ENCODE data around the gene ZFAND6.

Gene ZFAND6

GRCh38 chr15:80159811-80160569, 100.5 kb downstream of the ZFAND6 start:
- H3K9me3 ChIP-seq (ENCODE audit: control insufficient read depth, low read length) = no peaks in the 10 kb centered on the region
- peaks cover 44% of the 10 kb centered on the region for H3K4me1 ChIP-seq (ENCODE audit: control insufficient read depth, insufficient read depth, low read length)
- peaks cover 57% of the 10 kb centered on the region for H3K36me3 ChIP-seq (ENCODE audit: control insufficient read depth, insufficient read depth, low read length, severe bottlenecking)
- no peak for DNase-seq (ENCODE audit: low read depth)
- no peak overlapping the region for H3K4me3 ChIP-seq (ENCODE audit: low read length)
- peak overlapping the region; percentile 74 for H3K9ac ChIP-seq (ENCODE audit: low read length)
- H3K27me3 ChIP-seq (replicated peaks; ENCODE audit: control insufficient read depth, insufficient read depth, low read length) = no peaks in the 10 kb centered on the region

GRCh38 chr15:80160570-80161156, 101.2 kb downstream of the ZFAND6 start:
- Histone ChIP-seq H3K4me3 (ENCODE audit: low read length) (peak overlapping the region; percentile 27), H3K9me3 (ENCODE audit: control insufficient read depth, low read length) (no peaks in the 10 kb centered on the region), H3K36me3 (ENCODE audit: control insufficient read depth, insufficient read depth, low read length, severe bottlenecking) (peaks cover 57% of the 10 kb centered on the region), H3K27me3 (replicated peaks; ENCODE audit: control insufficient read depth, insufficient read depth, low read length) (no peaks in the 10 kb centered on the region), H3K9ac (ENCODE audit: low read length) (peak overlapping the region; percentile 74), H3K4me1 (ENCODE audit: control insufficient read depth, insufficient read depth, low read length) (peaks cover 38% of the 10 kb centered on the region)
- peak; percentile 82 for DNase-seq (ENCODE audit: low read depth)

GRCh38 chr15:80161468-80162016, 102.1 kb downstream of the ZFAND6 start:
- peak overlapping the region; percentile 27 for H3K4me3 ChIP-seq (ENCODE audit: low read length)
- H3K4me1 ChIP-seq (ENCODE audit: control insufficient read depth, insufficient read depth, low read length) = peaks cover 35% of the 10 kb centered on the region
- no peaks in the 10 kb centered on the region for H3K9me3 ChIP-seq (ENCODE audit: control insufficient read depth, low read length)
- H3K36me3 ChIP-seq (ENCODE audit: control insufficient read depth, insufficient read depth, low read length, severe bottlenecking) = peaks cover 57% of the 10 kb centered on the region
- no peak for DNase-seq (ENCODE audit: low read depth)
- H3K9ac ChIP-seq (ENCODE audit: low read length) = peak overlapping the region; percentile 74
- H3K27me3 ChIP-seq (replicated peaks; ENCODE audit: control insufficient read depth, insufficient read depth, low read length) = no peaks in the 10 kb centered on the region

GRCh38 chr15:80162059-80162554, 102.6 kb downstream of the ZFAND6 start:
- Histone ChIP-seq H3K4me1 (ENCODE audit: control insufficient read depth, insufficient read depth, low read length) (peaks cover 35% of the 10 kb centered on the region), H3K27me3 (replicated peaks; ENCODE audit: control insufficient read depth, insufficient read depth, low read length) (no peaks in the 10 kb centered on the region), H3K4me3 (ENCODE audit: low read length) (peak overlapping the region; percentile 27), H3K36me3 (ENCODE audit: control insufficient read depth, insufficient read depth, low read length, severe bottlenecking) (peaks cover 57% of the 10 kb centered on the region), H3K9me3 (ENCODE audit: control insufficient read depth, low read length) (no peaks in the 10 kb centered on the region), H3K9ac (ENCODE audit: low read length) (peak overlapping the region; percentile 74)
- peak; percentile 69 for DNase-seq (ENCODE audit: low read depth)

GRCh38 chr15:80163217-80163616, 103.7 kb downstream of the ZFAND6 start:
- H3K27me3 ChIP-seq (replicated peaks; ENCODE audit: control insufficient read depth, insufficient read depth, low read length) = no peaks in the 10 kb centered on the region
- DNase-seq (ENCODE audit: low read depth) = no peak
- peaks cover 35% of the 10 kb centered on the region for H3K4me1 ChIP-seq (ENCODE audit: control insufficient read depth, insufficient read depth, low read length)
- peaks cover 56% of the 10 kb centered on the region for H3K36me3 ChIP-seq (ENCODE audit: control insufficient read depth, insufficient read depth, low read length, severe bottlenecking)
- no peak overlapping the region for H3K4me3 ChIP-seq (ENCODE audit: low read length)
- no peak overlapping the region for H3K9ac ChIP-seq (ENCODE audit: low read length)
- no peaks in the 10 kb centered on the region for H3K9me3 ChIP-seq (ENCODE audit: control insufficient read depth, low read length)

- no peaks in the 10 kb centered on the region for H3K27me3 ChIP-seq (replicated peaks; ENCODE audit: control insufficient read depth, insufficient read depth, low read length)
- H3K9me3 ChIP-seq (ENCODE audit: control insufficient read depth, low read length) = no peaks in the 10 kb centered on the region
- H3K4me3 ChIP-seq (ENCODE audit: low read length) = no peak overlapping the region
- peaks cover 35% of the 10 kb centered on the region for H3K4me1 ChIP-seq (ENCODE audit: control insufficient read depth, insufficient read depth, low read length)
- no peak for DNase-seq (ENCODE audit: low read depth)
- H3K9ac ChIP-seq (ENCODE audit: low read length) = no peak overlapping the region
- peaks cover 57% of the 10 kb centered on the region for H3K36me3 ChIP-seq (ENCODE audit: control insufficient read depth, insufficient read depth, low read length, severe bottlenecking)
These were observed 104.4 kb downstream of the ZFAND6 start for GRCh38 chr15:80163897-80164296.

- H3K4me1 ChIP-seq (ENCODE audit: control insufficient read depth, insufficient read depth, low read length) = peaks cover 16% of the 10 kb centered on the region
- H3K9me3 ChIP-seq (ENCODE audit: control insufficient read depth, low read length) = no peaks in the 10 kb centered on the region
- DNase-seq (ENCODE audit: low read depth) = no peak
- no peak overlapping the region for H3K4me3 ChIP-seq (ENCODE audit: low read length)
- no peaks in the 10 kb centered on the region for H3K27me3 ChIP-seq (replicated peaks; ENCODE audit: control insufficient read depth, insufficient read depth, low read length)
- H3K9ac ChIP-seq (ENCODE audit: low read length) = no peak overlapping the region
- peaks cover 33% of the 10 kb centered on the region for H3K36me3 ChIP-seq (ENCODE audit: control insufficient read depth, insufficient read depth, low read length, severe bottlenecking)
These were observed 108.5 kb downstream of the ZFAND6 start for GRCh38 chr15:80167936-80168335.

GRCh38 chr15:80168421-80168820, 108.9 kb downstream of the ZFAND6 start:
- Histone ChIP-seq H3K27me3 (replicated peaks; ENCODE audit: control insufficient read depth, insufficient read depth, low read length) (no peaks in the 10 kb centered on the region), H3K9ac (ENCODE audit: low read length) (no peak overlapping the region), H3K9me3 (ENCODE audit: control insufficient read depth, low read length) (no peaks in the 10 kb centered on the region), H3K36me3 (ENCODE audit: control insufficient read depth, insufficient read depth, low read length, severe bottlenecking) (peaks cover 29% of the 10 kb centered on the region), H3K4me1 (ENCODE audit: control insufficient read depth, insufficient read depth, low read length) (peaks cover 21% of the 10 kb centered on the region), H3K4me3 (ENCODE audit: low read length) (no peak overlapping the region)
- DNase-seq (ENCODE audit: low read depth) = no peak

- Histone ChIP-seq H3K36me3 (ENCODE audit: control insufficient read depth, insufficient read depth, low read length, severe bottlenecking) (peaks cover 15% of the 10 kb centered on the region), H3K27me3 (replicated peaks; ENCODE audit: control insufficient read depth, insufficient read depth, low read length) (no peaks in the 10 kb centered on the region), H3K4me3 (ENCODE audit: low read length) (no peak overlapping the region), H3K4me1 (ENCODE audit: control insufficient read depth, insufficient read depth, low read length) (peaks cover 35% of the 10 kb centered on the region), H3K9ac (ENCODE audit: low read length) (no peak overlapping the region), H3K9me3 (ENCODE audit: control insufficient read depth, low read length) (no peaks in the 10 kb centered on the region)
- no peak for DNase-seq (ENCODE audit: low read depth)
These were observed 110.4 kb downstream of the ZFAND6 start for GRCh38 chr15:80169768-80170357.

DNA sequence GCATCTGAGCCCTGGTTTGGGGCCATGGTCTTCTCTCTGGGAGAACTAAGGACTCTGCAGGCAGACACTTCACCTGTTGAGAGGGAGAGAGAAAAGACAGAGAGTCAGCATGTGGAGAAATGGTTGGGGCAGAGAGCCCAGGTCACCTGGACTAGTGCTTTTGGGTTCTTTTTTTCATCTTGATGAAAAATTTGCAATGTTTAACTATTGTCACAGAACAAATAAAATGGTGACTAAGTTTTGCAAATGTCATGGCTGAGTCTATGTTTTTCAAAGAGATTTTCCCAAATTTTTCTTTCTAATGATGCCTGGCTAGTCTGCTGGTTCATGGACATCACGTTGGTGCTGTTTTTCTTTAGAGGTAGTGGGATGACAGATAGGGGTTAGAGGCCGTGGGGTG, 111.1 kb downstream of the ZFAND6 start:
- H3K36me3 ChIP-seq (ENCODE audit: control insufficient read depth, insufficient read depth, low read length, severe bottlenecking) = peaks cover 22% of the 10 kb centered on the region
- peaks cover 39% of the 10 kb centered on the region for H3K4me1 ChIP-seq (ENCODE audit: control insufficient read depth, insufficient read depth, low read length)
- no peaks in the 10 kb centered on the region for H3K9me3 ChIP-seq (ENCODE audit: control insufficient read depth, low read length)
- H3K27me3 ChIP-seq (replicated peaks; ENCODE audit: control insufficient read depth, insufficient read depth, low read length) = no peaks in the 10 kb centered on the region
- no peak overlapping the region for H3K4me3 ChIP-seq (ENCODE audit: low read length)
- H3K9ac ChIP-seq (ENCODE audit: low read length) = no peak overlapping the region
- DNase-seq (ENCODE audit: low read depth) = no peak

DNA sequence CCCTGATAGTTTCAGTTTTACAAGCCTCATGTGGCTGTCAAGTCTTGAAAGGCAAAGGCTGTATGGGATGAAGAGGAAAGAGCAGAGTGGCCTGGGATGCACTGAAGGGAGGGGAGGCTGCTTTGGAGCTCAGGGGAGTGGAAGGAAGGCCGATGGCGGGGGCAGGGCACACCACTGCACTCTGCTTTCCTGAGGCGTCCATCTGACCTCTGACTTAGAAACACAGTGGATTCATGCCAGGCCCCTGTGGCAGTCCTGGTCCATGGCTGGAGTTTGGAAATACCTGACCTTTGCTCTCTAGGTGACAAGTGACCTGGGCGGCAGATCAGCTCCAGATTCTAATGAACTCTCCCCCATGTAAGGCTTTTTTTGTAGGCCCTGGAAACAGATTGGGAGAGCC, 112.3 kb downstream of the ZFAND6 start:
- H3K9me3 ChIP-seq (ENCODE audit: control insufficient read depth, low read length) = no peaks in the 10 kb centered on the region
- H3K9ac ChIP-seq (ENCODE audit: low read length) = peak overlapping the region; percentile 53
- no peaks in the 10 kb centered on the region for H3K27me3 ChIP-seq (replicated peaks; ENCODE audit: control insufficient read depth, insufficient read depth, low read length)
- H3K4me3 ChIP-seq (ENCODE audit: low read length) = no peak overlapping the region
- no peak for DNase-seq (ENCODE audit: low read depth)
- H3K4me1 ChIP-seq (ENCODE audit: control insufficient read depth, insufficient read depth, low read length) = peaks cover 43% of the 10 kb centered on the region
- H3K36me3 ChIP-seq (ENCODE audit: control insufficient read depth, insufficient read depth, low read length, severe bottlenecking) = peaks cover 24% of the 10 kb centered on the region
